ENCODE data around the gene INSYN1. TPM values are rescaled to one million over a fixed set of nuclear protein-coding genes. Genes with fewer than 3 reads are reported as not detected.

The INSYN1 gene
- total RNA-seq, 3 donors from 2014 or later (not counting 1 experiment from before 2014, with no cell fraction given), result not detected

- Histone ChIP-seq H3K27me3 (ENCODE audit: control insufficient read depth, insufficient read depth, low read length) (no peaks in the 10 kb centered on the region), H3K27ac (ENCODE audit: low read length) (no peak overlapping the region), H3K36me3 (ENCODE audit: control insufficient read depth, insufficient read depth, low read length) (no peaks in the 10 kb centered on the region), H3K4me3 (ENCODE audit: low read length) (no peak overlapping the region), H3K4me1 (ENCODE audit: control insufficient read depth, insufficient read depth, low read length) (no peaks in the 10 kb centered on the region), H3K9me3 (ENCODE audit: control insufficient read depth, insufficient read depth, low read length) (no peaks in the 10 kb centered on the region)
- no peak for TF ChIP-seq CTCF (IDR thresholded peaks at IDR 0.05)
- no peak overlapping the region for H3K4me3 Mint-ChIP-seq
- DNase-seq (no peak), ATAC-seq (no peak)
- peaks cover 0 to 3% of the 10 kb centered on the region in 2 donors for H3K27me3 Mint-ChIP-seq (ENCODE audit: low read depth in 2 of 2)
- intact Hi-C loops (cut with micrococcal nuclease), result no loop called here
- H3K9me3 Mint-ChIP-seq, result no peaks in the 10 kb centered on the region
- H3K4me1 Mint-ChIP-seq, result no peaks in the 10 kb centered on the region
- no peak overlapping the region for H3K27ac Mint-ChIP-seq
- no peaks in the 10 kb centered on the region for H3K36me3 Mint-ChIP-seq
Observed at GRCh38 chr15:73777741-73778140, 24.6 kb upstream of the INSYN1 start.

GRCh38 chr15:73773428-73773827, 20.3 kb upstream of the INSYN1 start:
- peaks cover 8 to 13% of the 10 kb centered on the region in 2 donors for H3K27me3 Mint-ChIP-seq (ENCODE audit: low read depth in 2 of 2)
- no peak overlapping the region for H3K4me3 Mint-ChIP-seq
- DNase-seq (no peak), ATAC-seq (no peak)
- H3K36me3 Mint-ChIP-seq, result no peaks in the 10 kb centered on the region
- H3K27ac Mint-ChIP-seq, result no peak overlapping the region
- intact Hi-C loops (cut with micrococcal nuclease), result no loop called here
- no peaks in the 10 kb centered on the region for H3K4me1 ChIP-seq (ENCODE audit: control insufficient read depth, insufficient read depth, low read length)
- no peaks in the 10 kb centered on the region for H3K27me3 ChIP-seq (ENCODE audit: control insufficient read depth, insufficient read depth, low read length)
- no peaks in the 10 kb centered on the region for H3K9me3 Mint-ChIP-seq
- H3K4me3 ChIP-seq (ENCODE audit: low read length), result no peak overlapping the region
- WGBS (ENCODE audit: insufficient coverage), result 67% methylated on average over 4 of the region's 6 CpGs
- H3K36me3 ChIP-seq (ENCODE audit: control insufficient read depth, insufficient read depth, low read length), result no peaks in the 10 kb centered on the region
- no peaks in the 10 kb centered on the region for H3K4me1 Mint-ChIP-seq
- no peak for TF ChIP-seq CTCF (IDR thresholded peaks at IDR 0.05)
- H3K9me3 ChIP-seq (ENCODE audit: control insufficient read depth, insufficient read depth, low read length), result no peaks in the 10 kb centered on the region
- H3K27ac ChIP-seq (ENCODE audit: low read length), result no peak overlapping the region

- Histone ChIP-seq H3K4me3 (ENCODE audit: low read length) (no peak overlapping the region), H3K36me3 (ENCODE audit: control insufficient read depth, insufficient read depth, low read length) (no peaks in the 10 kb centered on the region), H3K27me3 (ENCODE audit: control insufficient read depth, insufficient read depth, low read length) (no peaks in the 10 kb centered on the region), H3K27ac (ENCODE audit: low read length) (no peak overlapping the region), H3K9me3 (ENCODE audit: control insufficient read depth, insufficient read depth, low read length) (no peaks in the 10 kb centered on the region), H3K4me1 (ENCODE audit: control insufficient read depth, insufficient read depth, low read length) (no peaks in the 10 kb centered on the region)
- peaks cover 0 to 8% of the 10 kb centered on the region in 2 donors for H3K4me1 Mint-ChIP-seq
- ATAC-seq, result no peak
- H3K27ac Mint-ChIP-seq, result no peak overlapping the region
- no peak for TF ChIP-seq CTCF (IDR thresholded peaks at IDR 0.05)
- no peaks in the 10 kb centered on the region for H3K36me3 Mint-ChIP-seq
- no peak for DNase-seq
- no peak overlapping the region for H3K4me3 Mint-ChIP-seq
- intact Hi-C loops (cut with micrococcal nuclease), result no loop called here
- WGBS (ENCODE audit: insufficient coverage), result 70% methylated on average over 12 of the region's 12 CpGs
- H3K9me3 Mint-ChIP-seq, result peaks cover 1 to 6% of the 10 kb centered on the region in 2 donors
- peaks cover 6 to 13% of the 10 kb centered on the region in 2 donors for H3K27me3 Mint-ChIP-seq (ENCODE audit: low read depth in 2 of 2)
Observed at GRCh38 chr15:73771385-73772045, 18.4 kb upstream of the INSYN1 start.

- no peaks in the 10 kb centered on the region for H3K27me3 ChIP-seq (ENCODE audit: control insufficient read depth, insufficient read depth, low read length)
- no peaks in the 10 kb centered on the region for H3K36me3 ChIP-seq (ENCODE audit: control insufficient read depth, insufficient read depth, low read length)
- no CpG with 5 or more reads among the region's 1 CpG for WGBS (ENCODE audit: insufficient coverage)
- ATAC-seq (no peak), DNase-seq (no peak)
- Mint-ChIP-seq H3K27ac (no peak overlapping the region), H3K4me3 (no peak overlapping the region), H3K36me3 (no peaks in the 10 kb centered on the region), H3K4me1 (peaks cover 0 to 12% of the 10 kb centered on the region in 2 donors), H3K9me3 (peaks cover 4 to 8% of the 10 kb centered on the region in 2 donors), H3K27me3 (ENCODE audit: low read depth in 2 of 2) (peaks cover 11 to 13% of the 10 kb centered on the region in 2 donors)
- no peaks in the 10 kb centered on the region for H3K4me1 ChIP-seq (ENCODE audit: control insufficient read depth, insufficient read depth, low read length)
- intact Hi-C loops (cut with micrococcal nuclease), result no loop called here
- H3K4me3 ChIP-seq (ENCODE audit: low read length), result no peak overlapping the region
- no peaks in the 10 kb centered on the region for H3K9me3 ChIP-seq (ENCODE audit: control insufficient read depth, insufficient read depth, low read length)
- TF ChIP-seq CTCF (IDR thresholded peaks at IDR 0.05), result no peak
- H3K27ac ChIP-seq (ENCODE audit: low read length), result no peak overlapping the region
Observed at GRCh38 chr15:73770050-73770449, 16.9 kb upstream of the INSYN1 start.

Data from natural killer cell (primary cell).